Fibroblast of lung (primary cell): ENCODE data around the gene CTDSPL. TPM values are rescaled to one million over a fixed set of nuclear protein-coding genes. Genes with fewer than 3 reads are reported as not detected.

Experiments used
- DNase-seq, 2 donors: peaks; one replicate each; pipeline versions ENCODE4 v3.0.0 to v3.0.0-alpha.2; 2010; ENCODE audit warnings: low read depth in 2 of 2
- H2AFZ ChIP-seq: 2 replicates; pipeline ENCODE4 v1.5.1; 2012; ENCODE audit warnings: low read length, control low read depth, inconsistent platforms
- H3K27ac ChIP-seq: 2 replicates; pipeline ENCODE4 v1.5.1; 2011; ENCODE audit warnings: low read length, control low read depth; ENCODE audit not compliant: insufficient read depth
- H3K27me3 ChIP-seq: 2 replicates; pipeline ENCODE4 v1.5.1; 2011; ENCODE audit warnings: mild to moderate bottlenecking, low read length; ENCODE audit not compliant: control insufficient read depth, insufficient read depth
- H3K36me3 ChIP-seq: 2 replicates; pipeline ENCODE4 v1.5.1; 2011; ENCODE audit warnings: low read length; ENCODE audit not compliant: control insufficient read depth, insufficient read depth
- H3K4me1 ChIP-seq: 2 replicates; pipeline ENCODE4 v1.5.1; 2011; ENCODE audit warnings: low read length; ENCODE audit not compliant: control insufficient read depth, insufficient read depth; ENCODE audit errors: extremely low read depth
- H3K4me2 ChIP-seq: 2 replicates; pipeline ENCODE4 v1.5.1; 2011; ENCODE audit warnings: low read length, control low read depth; ENCODE audit not compliant: insufficient read depth; ENCODE audit errors: extremely low read depth
- H3K4me3 ChIP-seq, 4 experiments: fragments of 200-600 bp in 1 of 4; sonication (generic) in 1 of 4; replicated peaks in 1 of 4; 2 replicates each; pipeline ENCODE4 v1.5.1; 2011 to 2016; ENCODE audit warnings: low read length in 4 of 4, low read depth in 3 of 4, mild to moderate bottlenecking in 3 of 4, control low read depth in 2 of 4, inconsistent platforms in 1 of 4, mixed read lengths in 1 of 4; ENCODE audit not compliant: insufficient read depth in 1 of 4; ENCODE audit errors: control extremely low read depth in 1 of 4
- H3K79me2 ChIP-seq: 2 replicates; pipeline ENCODE4 v1.5.1; 2012; ENCODE audit warnings: mild to moderate bottlenecking, low read length, inconsistent platforms; ENCODE audit not compliant: control insufficient read depth, insufficient read depth
- H3K9ac ChIP-seq: 2 replicates; pipeline ENCODE4 v1.5.1; 2011; ENCODE audit warnings: mild to moderate bottlenecking, low read length, control low read depth; ENCODE audit not compliant: insufficient read depth
- H3K9me3 ChIP-seq: 2 replicates; pipeline ENCODE4 v1.5.1; 2012; ENCODE audit warnings: low read depth, low read length; ENCODE audit not compliant: control insufficient read depth, insufficient read depth
- H4K20me1 ChIP-seq: 2 replicates; pipeline ENCODE4 v1.5.1; 2011; ENCODE audit warnings: low read length; ENCODE audit not compliant: control insufficient read depth, insufficient read depth; ENCODE audit errors: extremely low read depth
- EZH2 ChIP-seq: IDR thresholded peaks from 2 replicates; pipeline ENCODE4 v1.5.1; 2012; ENCODE audit warnings: low read length, control low read depth, mild to moderate bottlenecking; ENCODE audit errors: missing control alignments
- polyA plus RNA-seq, 2 donors: library from polyadenylated mRNA; depleted of rRNA in 1 of 2; stranded (reverse) in 1 of 2; unstranded in 1 of 2; fragments of >200 nt; gene quantifications; 2 replicates each; pipeline ENCODE4 v1.2.1, GENCODE V29; 2011 to 2012; ENCODE audit warnings: missing spikeins in 1 of 2
- total RNA-seq: library from RNA; depleted of rRNA; stranded (reverse); fragments of >200 nt; gene quantifications from 2 replicates; pipeline ENCODE4 v1.2.1, GENCODE V29; 2014
- TF ChIP-seq, protein P1 (sequence below), 2 donors: IDR thresholded peaks in 1 of 2; conservative IDR thresholded peaks in 1 of 2; 1 replicate in 1 of 2; 2 replicates in 1 of 2; pipeline ENCODE4 v1.5.1; 2011 to 2012; ENCODE audit warnings: low read length in 2 of 2, control low read depth in 1 of 2, inconsistent platforms in 1 of 2, low read depth in 1 of 2, mild to moderate bottlenecking in 1 of 2

The CTDSPL gene
- total and polyA plus RNA-seq, 2 donors (not counting 1 experiment from before 2014, with no cell fraction given), result 34.0 to 51.5 TPM

DNA sequence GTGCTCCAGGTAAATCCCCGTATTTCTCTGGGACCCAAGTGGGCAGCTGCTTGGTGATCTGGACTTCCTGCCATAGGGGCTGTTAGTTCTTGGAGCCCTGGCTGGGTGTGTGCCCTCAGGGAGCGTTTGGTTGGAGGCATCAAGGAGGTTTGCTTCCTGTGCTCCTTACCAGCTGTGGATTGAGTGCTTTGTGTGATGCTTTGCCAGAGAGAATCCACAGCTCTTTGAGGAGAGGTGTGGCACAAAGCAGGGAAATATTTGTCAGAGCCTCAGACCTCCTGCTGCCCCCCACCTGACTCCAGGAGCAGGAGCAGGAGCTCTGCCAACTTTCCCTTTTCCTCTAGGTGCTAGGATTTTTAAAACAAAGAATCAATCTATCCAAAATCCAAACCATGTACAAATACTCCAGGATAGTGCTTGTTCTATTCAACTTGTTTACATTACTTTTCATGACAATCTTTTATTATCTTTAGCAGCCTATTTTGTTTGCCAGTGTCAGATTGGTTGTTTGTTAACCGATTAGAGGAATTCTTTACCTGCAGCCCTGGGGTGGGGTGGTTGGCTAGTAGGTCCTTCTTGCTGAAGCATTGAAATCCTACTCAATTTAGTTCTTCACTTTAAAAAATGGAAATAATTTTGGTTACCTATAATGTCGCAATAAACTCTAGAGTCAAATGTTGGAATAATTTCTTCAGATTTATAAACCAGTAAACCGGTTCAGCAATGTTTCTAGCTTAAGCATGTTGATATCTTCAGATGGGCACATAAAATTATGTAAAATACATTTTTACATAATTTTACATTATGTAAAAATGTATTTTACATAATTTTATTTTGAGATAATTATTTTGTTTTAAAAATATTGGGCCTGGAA lies 2.5 kb downstream of the CTDSPL start:
- no peaks in the 10 kb centered on the region for H4K20me1 ChIP-seq
- H3K27ac ChIP-seq, result no peak overlapping the region
- H3K9me3 ChIP-seq, result no peaks in the 10 kb centered on the region
- DNase-seq, result no peak
- H3K4me3 ChIP-seq, result peak overlapping the region in 2 of 4 experiments; percentile 80 to 85
- H3K79me2 ChIP-seq, result peaks cover 52% of the 10 kb centered on the region
- H3K4me1 ChIP-seq, result peaks cover 21% of the 10 kb centered on the region
- TF ChIP-seq, protein P1, sequence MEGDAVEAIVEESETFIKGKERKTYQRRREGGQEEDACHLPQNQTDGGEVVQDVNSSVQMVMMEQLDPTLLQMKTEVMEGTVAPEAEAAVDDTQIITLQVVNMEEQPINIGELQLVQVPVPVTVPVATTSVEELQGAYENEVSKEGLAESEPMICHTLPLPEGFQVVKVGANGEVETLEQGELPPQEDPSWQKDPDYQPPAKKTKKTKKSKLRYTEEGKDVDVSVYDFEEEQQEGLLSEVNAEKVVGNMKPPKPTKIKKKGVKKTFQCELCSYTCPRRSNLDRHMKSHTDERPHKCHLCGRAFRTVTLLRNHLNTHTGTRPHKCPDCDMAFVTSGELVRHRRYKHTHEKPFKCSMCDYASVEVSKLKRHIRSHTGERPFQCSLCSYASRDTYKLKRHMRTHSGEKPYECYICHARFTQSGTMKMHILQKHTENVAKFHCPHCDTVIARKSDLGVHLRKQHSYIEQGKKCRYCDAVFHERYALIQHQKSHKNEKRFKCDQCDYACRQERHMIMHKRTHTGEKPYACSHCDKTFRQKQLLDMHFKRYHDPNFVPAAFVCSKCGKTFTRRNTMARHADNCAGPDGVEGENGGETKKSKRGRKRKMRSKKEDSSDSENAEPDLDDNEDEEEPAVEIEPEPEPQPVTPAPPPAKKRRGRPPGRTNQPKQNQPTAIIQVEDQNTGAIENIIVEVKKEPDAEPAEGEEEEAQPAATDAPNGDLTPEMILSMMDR (conservative IDR thresholded peaks at IDR 0.05 in 1 of 2, IDR thresholded peaks at IDR 0.05 in 1 of 2; ENCODE audit: low read depth in 1 of 2, low read length in 2 of 2), result no peak
- TF ChIP-seq EZH2, result no peak
- peak overlapping the region; percentile 97 for H3K4me2 ChIP-seq
- no peaks in the 10 kb centered on the region for H3K27me3 ChIP-seq
- no peak overlapping the region for H2AFZ ChIP-seq
- no peaks in the 10 kb centered on the region for H3K36me3 ChIP-seq
- no peak overlapping the region for H3K9ac ChIP-seq

DNA sequence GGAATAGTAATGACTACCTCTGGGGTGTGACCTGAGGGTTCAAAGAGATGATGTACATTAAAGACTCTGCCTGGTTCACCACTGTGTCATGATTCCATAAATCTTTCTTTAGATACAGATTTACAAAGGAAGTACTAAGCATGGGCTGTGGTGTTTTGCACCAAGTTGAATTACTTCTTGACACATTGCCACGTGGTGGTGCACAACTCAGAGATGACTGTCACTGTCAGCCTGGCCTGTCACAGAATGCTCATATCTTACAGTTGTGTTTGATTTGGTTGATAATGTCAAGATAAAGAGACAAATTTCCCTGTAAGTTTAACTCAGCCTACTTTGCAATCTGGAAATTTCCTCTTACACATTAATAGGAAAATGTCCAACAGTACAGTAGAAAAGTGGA lies 3.2 kb downstream of the CTDSPL start:
- TF ChIP-seq EZH2, result no peak
- TF ChIP-seq, protein P1 (conservative IDR thresholded peaks at IDR 0.05 in 1 of 2, IDR thresholded peaks at IDR 0.05 in 1 of 2; ENCODE audit: low read depth in 1 of 2, low read length in 2 of 2), result no peak
- DNase-seq, result no peak
- Histone ChIP-seq H3K9me3 (no peaks in the 10 kb centered on the region), H3K27ac (no peak overlapping the region), H3K4me3 (no peak overlapping the region), H4K20me1 (no peaks in the 10 kb centered on the region), H2AFZ (no peak overlapping the region), H3K4me2 (no peak overlapping the region), H3K27me3 (no peaks in the 10 kb centered on the region), H3K36me3 (no peaks in the 10 kb centered on the region), H3K9ac (no peak overlapping the region), H3K4me1 (peaks cover 19% of the 10 kb centered on the region), H3K79me2 (peaks cover 55% of the 10 kb centered on the region)

DNA sequence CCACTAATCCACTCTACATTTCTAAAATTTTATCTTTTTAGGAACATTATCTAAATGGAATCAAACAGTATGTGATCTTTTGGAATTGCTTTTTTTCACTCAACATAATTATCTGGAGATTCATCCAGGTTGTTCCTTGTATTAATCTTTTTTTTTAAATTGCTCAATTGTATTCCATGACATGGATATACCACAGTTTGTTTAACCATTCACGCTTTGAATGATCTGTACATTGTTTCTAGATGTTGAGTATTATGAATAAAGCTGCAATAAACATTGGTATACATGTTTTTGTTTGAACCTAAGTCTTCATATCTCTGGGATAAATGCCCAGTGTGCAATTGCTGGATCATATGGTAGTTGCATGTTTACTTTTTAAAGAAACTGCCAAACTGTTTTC lies 5.5 kb downstream of the CTDSPL start:
- Histone ChIP-seq H3K4me3 (no peak overlapping the region), H3K4me2 (no peak overlapping the region), H3K36me3 (no peaks in the 10 kb centered on the region), H3K9ac (no peak overlapping the region), H4K20me1 (no peaks in the 10 kb centered on the region), H2AFZ (no peak overlapping the region), H3K27me3 (no peaks in the 10 kb centered on the region), H3K9me3 (no peaks in the 10 kb centered on the region), H3K79me2 (peaks cover 60% of the 10 kb centered on the region), H3K27ac (no peak overlapping the region), H3K4me1 (peaks cover 14% of the 10 kb centered on the region)
- DNase-seq, result no peak
- no peak for TF ChIP-seq EZH2
- TF ChIP-seq, protein P1 (conservative IDR thresholded peaks at IDR 0.05 in 1 of 2, IDR thresholded peaks at IDR 0.05 in 1 of 2; ENCODE audit: low read depth in 1 of 2, low read length in 2 of 2), result no peak
